Heart left ventricle (tissue), 13 donors: ENCODE data around the gene HOGA1.

ENCODE experiments used
- CTCF ChIP-seq, 12 donors: fragments of 200-600 bp; sonication (generic) in 4 of 12; IDR thresholded peaks; one replicate each; pipeline versions ENCODE4 v1.5.0 to v1.8.0; 2018 to 2022; ENCODE audit warnings: antibody characterized with exemption in 12 of 12, mild to moderate bottlenecking in 5 of 12
- POLR2A ChIP-seq, 2 donors: fragments of 450-650 bp; IDR thresholded peaks; one replicate each; pipeline ENCODE4 v1.6.1; 2017; ENCODE audit warnings: antibody characterized with exemption in 2 of 2, mild to moderate bottlenecking in 2 of 2, moderate library complexity in 2 of 2
- donor health status: ischemic (EF 13 %, LVEDD 7.1; RV severe dilation, severe dysfunction).
- donor health status: DM: no; HTN: yes; CAD: no.
- donor health status: DM: no; HTN: no; CAD: no.
- donor health status: ischemic (EF 25% LVEDD 6.9; RV normal size, moderate dysfunction).
- donor health status: ischemic (EF 25% LVEDD 5.7; RV mildly dilated, moderate dysfunction).
- donor health status: ischemic (EF 35%, LVEDD 5.7; RV mildly dilated, moderate dysfunction).
- donor health status: nonischemic (EF 11% LVEDD 7.7; RV severe dilation, severe dysfunction).
- donor health status: DM: yes; HTN: yes; CAD: no.
- donor health status: PGD.
- donor health status: ischemic (EF 29% LVEDD 5.4; RV normal size, mild dysfunction).
- donor health status: nonischemic (EF 23%, LVEDD 6.1; RV moderate dilation, normal function).

DNA sequence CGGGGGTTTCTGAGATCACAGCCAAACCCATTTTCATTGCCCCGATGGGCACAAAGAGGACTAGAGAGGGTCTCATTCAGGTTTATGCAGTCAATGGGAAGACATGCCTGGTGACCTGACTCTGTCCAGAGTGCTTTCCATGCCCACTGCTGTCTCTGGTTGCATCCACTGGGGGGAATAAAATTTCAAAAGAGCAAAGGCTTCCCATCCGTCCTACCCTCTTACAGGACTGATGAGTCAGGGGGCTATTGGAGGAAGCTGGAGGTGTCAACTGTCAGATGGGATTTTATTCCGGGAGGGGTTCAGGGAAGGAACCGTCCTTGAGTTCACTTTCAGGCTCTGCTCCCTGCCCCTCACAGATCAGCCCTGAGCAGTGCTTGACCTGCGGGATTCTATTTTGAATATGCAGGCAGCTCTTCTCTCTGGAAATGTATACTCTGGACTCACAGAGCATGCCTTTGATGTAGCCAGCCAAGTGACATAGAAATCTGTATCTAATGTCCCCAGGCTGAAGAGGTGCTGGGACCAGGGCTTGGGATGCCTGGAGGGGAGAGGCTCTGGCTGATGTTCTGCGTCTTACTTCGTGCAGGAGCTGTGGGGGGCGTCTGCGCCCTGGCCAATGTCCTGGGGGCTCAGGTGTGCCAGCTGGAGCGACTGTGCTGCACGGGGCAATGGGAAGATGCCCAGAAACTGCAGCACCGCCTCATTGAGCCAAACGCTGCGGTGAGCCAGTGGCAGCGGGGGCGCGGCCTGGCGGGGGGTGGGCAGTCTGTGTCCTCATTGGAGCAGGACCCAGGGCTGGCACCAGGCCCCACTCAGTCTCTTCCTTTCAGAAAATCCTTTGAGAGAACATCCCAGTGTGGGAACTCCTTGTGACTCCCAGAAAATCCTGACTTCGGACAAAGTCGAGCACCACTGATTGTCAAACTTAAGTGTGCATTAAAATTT lies 17.4 kb downstream of the HOGA1 start:
- TF ChIP-seq CTCF (IDR thresholded peaks at IDR 0.05), result no peak
- peak in 1 of 2 donors; percentile 17 for TF ChIP-seq POLR2A (IDR thresholded peaks at IDR 0.05)
